Liver (tissue), 9 donors: ENCODE data around the gene CBY2. TPM values are rescaled to one million over a fixed set of nuclear protein-coding genes. Genes with fewer than 3 reads are reported as not detected.

ENCODE experiments used
- DNase-seq: peaks from one replicate; pipeline ENCODE4 v3.0.0-alpha.2; 2017; ENCODE audit warnings: low spot score
- H3K27ac ChIP-seq, 2 donors: one replicate each; pipeline ENCODE4 v1.7.0; 2013; ENCODE audit warnings: inconsistent platforms in 2 of 2, low read length in 2 of 2, control low read depth in 1 of 2, low read depth in 1 of 2, mild to moderate bottlenecking in 1 of 2
- H3K27me3 ChIP-seq, 4 donors: one replicate each; pipeline versions ENCODE4 v1.6.1 to v1.7.0; 2013; ENCODE audit warnings: low read length in 3 of 4, inconsistent platforms in 1 of 4, mild to moderate bottlenecking in 1 of 4, moderate library complexity in 1 of 4; ENCODE audit not compliant: control insufficient read depth in 4 of 4, insufficient read depth in 4 of 4
- H3K36me3 ChIP-seq, 4 donors: one replicate each; pipeline versions ENCODE4 v1.6.1 to v1.7.0; 2013; ENCODE audit warnings: low read length in 3 of 4, mild to moderate bottlenecking in 3 of 4, low read depth in 1 of 4, moderate library complexity in 1 of 4; ENCODE audit not compliant: control insufficient read depth in 4 of 4, insufficient read depth in 3 of 4
- H3K4me1 ChIP-seq, 4 donors: one replicate each; pipeline versions ENCODE4 v1.6.1 to v1.7.0; 2013; ENCODE audit warnings: low read length in 3 of 4, mild to moderate bottlenecking in 3 of 4, moderate library complexity in 1 of 4; ENCODE audit not compliant: control insufficient read depth in 4 of 4, insufficient read depth in 4 of 4
- H3K4me3 ChIP-seq, 3 donors: one replicate each; pipeline versions ENCODE4 v1.6.1 to v1.7.0; 2013; ENCODE audit warnings: low read length in 3 of 3, control low read depth in 1 of 3, low read depth in 1 of 3, mild to moderate bottlenecking in 1 of 3
- H3K9ac ChIP-seq, 2 donors: one replicate each; pipeline ENCODE4 v1.7.0; 2013; ENCODE audit warnings: low read length in 2 of 2, mild to moderate bottlenecking in 2 of 2, moderate library complexity in 2 of 2, control low read depth in 1 of 2, low read depth in 1 of 2
- H3K9me3 ChIP-seq, 4 donors: one replicate each; pipeline versions ENCODE4 v1.6.1 to v1.7.0; 2013; ENCODE audit warnings: low read length in 3 of 4; ENCODE audit not compliant: control insufficient read depth in 4 of 4
- ATF3 ChIP-seq: IDR thresholded peaks from 2 replicates; pipeline ENCODE4 v1.6.1; 2016; ENCODE audit warnings: antibody characterized with exemption
- CTCF ChIP-seq: fragments of 150-350 bp; IDR thresholded peaks from 2 replicates; pipeline ENCODE4 v1.5.1; 2017; ENCODE audit warnings: improper control_type of control experiment, low read depth, low read length; ENCODE audit not compliant: missing input control
- EGR1 ChIP-seq, 2 donors: IDR thresholded peaks; 2 replicates each; pipeline ENCODE4 v1.6.1; 2016 to 2018; ENCODE audit warnings: antibody characterized with exemption in 2 of 2, low read depth in 2 of 2
- FOXA1 ChIP-seq: IDR thresholded peaks from 2 replicates; pipeline ENCODE4 v1.6.1; 2016; ENCODE audit warnings: antibody characterized with exemption
- FOXA2 ChIP-seq: IDR thresholded peaks from 2 replicates; pipeline ENCODE4 v1.6.1; 2016; ENCODE audit warnings: antibody characterized with exemption
- GABPA ChIP-seq, 2 donors: IDR thresholded peaks in 1 of 2; conservative IDR thresholded peaks in 1 of 2; 2 replicates each; pipeline ENCODE4 v1.6.1; 2016; ENCODE audit warnings: antibody characterized with exemption in 2 of 2, mild to moderate bottlenecking in 1 of 2, moderate library complexity in 1 of 2
- HNF4A ChIP-seq, 2 donors: conservative IDR thresholded peaks; 2 replicates each; pipeline ENCODE4 v1.6.1; 2016; ENCODE audit warnings: antibody characterized with exemption in 2 of 2, mild to moderate bottlenecking in 2 of 2
- HNF4G ChIP-seq: IDR thresholded peaks from 2 replicates; pipeline ENCODE4 v1.6.1; 2016; ENCODE audit warnings: antibody characterized with exemption
- JUND ChIP-seq, 2 donors: IDR thresholded peaks; 2 replicates each; pipeline ENCODE4 v1.6.1; 2016; ENCODE audit warnings: antibody characterized with exemption in 2 of 2
- MAX ChIP-seq: IDR thresholded peaks from 2 replicates; pipeline ENCODE4 v1.6.1; 2016; ENCODE audit warnings: antibody characterized with exemption
- NR2F2 ChIP-seq: IDR thresholded peaks from 2 replicates; pipeline ENCODE4 v1.6.1; 2016; ENCODE audit warnings: antibody characterized with exemption
- RAD21 ChIP-seq, 2 donors: IDR thresholded peaks; 2 replicates each; pipeline ENCODE4 v1.6.1; 2016; ENCODE audit warnings: antibody characterized with exemption in 2 of 2, mild to moderate bottlenecking in 2 of 2
- REST ChIP-seq: IDR thresholded peaks from 2 replicates; pipeline ENCODE4 v1.6.1; 2016; ENCODE audit warnings: antibody characterized with exemption, mild to moderate bottlenecking
- RXRA ChIP-seq, 2 donors: IDR thresholded peaks; 2 replicates each; pipeline ENCODE4 v1.6.1; 2017 to 2018; ENCODE audit warnings: antibody characterized with exemption in 2 of 2, mild to moderate bottlenecking in 1 of 2
- SP1 ChIP-seq: IDR thresholded peaks from 2 replicates; pipeline ENCODE4 v1.6.1; 2018; ENCODE audit warnings: antibody characterized with exemption, mild to moderate bottlenecking
- TAF1 ChIP-seq: conservative IDR thresholded peaks from 2 replicates; pipeline ENCODE4 v1.6.1; 2016; ENCODE audit warnings: antibody characterized with exemption, mild to moderate bottlenecking
- YY1 ChIP-seq: IDR thresholded peaks from 2 replicates; pipeline ENCODE4 v1.6.1; 2016; ENCODE audit warnings: antibody characterized with exemption, mild to moderate bottlenecking
- ZBTB33 ChIP-seq: IDR thresholded peaks from 2 replicates; pipeline ENCODE4 v1.6.1; 2016; ENCODE audit warnings: antibody characterized with exemption
- WGBS: extraction: QIAGEN DNeasy Blood & Tissue Kit; methylation state at CpG from one replicate; pipeline ENCODE4 v1.1.7; 2013; 5-methylcytosine and 5-hydroxymethylcytosine counted together
- polyA plus RNA-seq, 2 donors: library from polyadenylated mRNA; stranded (reverse) in 1 of 2; unstranded in 1 of 2; fragments of 200-250 nt in 1 of 2; fragments of >200 nt in 1 of 2; fragmentation: Nextera tagmentation in 1 of 2; extraction: Ambion mirVana in 1 of 2; gene quantifications; one replicate each; pipeline versions ENCODE4 v1.2.1 to v1.2.3, GENCODE V29; 2013 to 2015
- total RNA-seq, 2 donors: library from RNA; depleted of rRNA; stranded (reverse); fragments of >200 nt; gene quantifications; one replicate each; pipeline ENCODE4 v1.2.3, GENCODE V29; 2014
- donor health status: healthy.
- donor health status: healthy.
- donor health status: healthy.
- donor health status: healthy.
- donor health status: healthy.

CBY2 gene
- total and polyA plus RNA-seq, 4 donors: not detected

GRCh38 chr13:45683701-45684100, 18.4 kb upstream of the CBY2 start:
- Histone ChIP-seq H3K27ac (no peak overlapping the region), H3K36me3 (no peaks in the 10 kb centered on the region), H3K4me3 (no peak overlapping the region), H3K4me1 (no peaks in the 10 kb centered on the region), H3K9me3 (no peaks in the 10 kb centered on the region), H3K9ac (no peak overlapping the region), H3K27me3 (no peaks in the 10 kb centered on the region)
- TF ChIP-seq JUND (IDR thresholded peaks at IDR 0.05): no peak
- TF ChIP-seq NR2F2: no peak
- TF ChIP-seq REST: no peak
- TF ChIP-seq HNF4A (conservative IDR thresholded peaks at IDR 0.05): no peak
- no peak for TF ChIP-seq YY1
- no peak for TF ChIP-seq MAX
- TF ChIP-seq EGR1 (IDR thresholded peaks at IDR 0.05; ENCODE audit: low read depth in 2 of 2): no peak
- no peak for TF ChIP-seq FOXA1
- no peak for TF ChIP-seq RXRA (IDR thresholded peaks at IDR 0.05)
- 61% methylated on average over 3 of the region's 3 CpGs for WGBS
- no peak for DNase-seq

- H3K36me3 ChIP-seq: no peaks in the 10 kb centered on the region
- H3K27ac ChIP-seq: no peak overlapping the region
- H3K4me3 ChIP-seq: no peak overlapping the region
- peaks cover 0 to 2% (median 0%) of the 10 kb centered on the region in 4 donors for H3K27me3 ChIP-seq
- H3K9ac ChIP-seq: no peak overlapping the region
- TF ChIP-seq MAX (no peak), JUND (IDR thresholded peaks at IDR 0.05) (no peak), RAD21 (IDR thresholded peaks at IDR 0.05) (no peak), REST (no peak), CTCF (no peak), SP1 (no peak), RXRA (IDR thresholded peaks at IDR 0.05) (no peak), YY1 (no peak), HNF4G (no peak), ZBTB33 (no peak), NR2F2 (no peak), GABPA (IDR thresholded peaks at IDR 0.05 in 1 of 2, conservative IDR thresholded peaks at IDR 0.05 in 1 of 2) (no peak), FOXA1 (no peak), FOXA2 (no peak), ATF3 (no peak), TAF1 (no peak), HNF4A (conservative IDR thresholded peaks at IDR 0.05) (no peak)
- no peak for DNase-seq
- peaks cover 0 to 5% (median 1%) of the 10 kb centered on the region in 4 donors for H3K9me3 ChIP-seq
- H3K4me1 ChIP-seq: no peaks in the 10 kb centered on the region
- WGBS: 87% methylated on average over 4 of the region's 4 CpGs
These were observed 13.5 kb upstream of the CBY2 start for GRCh38 chr13:45688577-45688976.
